ENCODE data around the gene LSG1.

Gene LSG1

DNA sequence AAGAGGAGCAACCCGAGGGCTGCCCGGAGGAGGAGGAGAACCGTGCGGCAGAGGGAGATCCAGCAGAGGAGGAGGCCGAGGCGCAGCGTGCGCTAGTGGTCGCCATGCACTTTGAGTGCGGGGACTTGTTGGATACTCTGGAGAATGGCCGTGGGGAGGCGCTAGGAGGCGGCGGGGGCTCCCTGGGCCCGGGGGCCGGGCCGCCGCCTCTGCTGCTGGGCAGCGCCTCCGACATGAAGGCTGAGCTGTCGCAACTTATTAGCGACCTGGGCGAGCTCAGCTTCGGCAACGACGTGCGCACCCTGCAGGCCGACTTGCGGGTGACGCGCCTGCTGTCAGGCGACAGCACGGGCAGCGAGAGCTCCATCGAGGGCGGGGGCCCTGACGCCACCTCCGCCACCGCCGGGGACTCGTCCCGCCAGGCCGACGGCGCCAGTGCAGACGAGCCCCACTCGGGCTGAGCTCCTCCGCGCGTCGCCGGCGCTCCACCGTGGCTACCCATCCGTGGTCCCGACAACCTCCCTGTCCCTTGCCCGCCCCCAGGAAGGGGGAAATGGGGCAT is 15.7 kb upstream of the LSG1 start:
- TF ChIP-seq ZFX (IDR thresholded peaks at IDR 0.05), result no peak
- TF ChIP-seq, protein P1, sequence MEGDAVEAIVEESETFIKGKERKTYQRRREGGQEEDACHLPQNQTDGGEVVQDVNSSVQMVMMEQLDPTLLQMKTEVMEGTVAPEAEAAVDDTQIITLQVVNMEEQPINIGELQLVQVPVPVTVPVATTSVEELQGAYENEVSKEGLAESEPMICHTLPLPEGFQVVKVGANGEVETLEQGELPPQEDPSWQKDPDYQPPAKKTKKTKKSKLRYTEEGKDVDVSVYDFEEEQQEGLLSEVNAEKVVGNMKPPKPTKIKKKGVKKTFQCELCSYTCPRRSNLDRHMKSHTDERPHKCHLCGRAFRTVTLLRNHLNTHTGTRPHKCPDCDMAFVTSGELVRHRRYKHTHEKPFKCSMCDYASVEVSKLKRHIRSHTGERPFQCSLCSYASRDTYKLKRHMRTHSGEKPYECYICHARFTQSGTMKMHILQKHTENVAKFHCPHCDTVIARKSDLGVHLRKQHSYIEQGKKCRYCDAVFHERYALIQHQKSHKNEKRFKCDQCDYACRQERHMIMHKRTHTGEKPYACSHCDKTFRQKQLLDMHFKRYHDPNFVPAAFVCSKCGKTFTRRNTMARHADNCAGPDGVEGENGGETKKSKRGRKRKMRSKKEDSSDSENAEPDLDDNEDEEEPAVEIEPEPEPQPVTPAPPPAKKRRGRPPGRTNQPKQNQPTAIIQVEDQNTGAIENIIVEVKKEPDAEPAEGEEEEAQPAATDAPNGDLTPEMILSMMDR (conservative IDR thresholded peaks at IDR 0.05), result no peak
- H3K27ac ChIP-seq, result no peak overlapping the region

- TF ChIP-seq, protein P1 (conservative IDR thresholded peaks at IDR 0.05), result no peak
- no peak for TF ChIP-seq ZFX (IDR thresholded peaks at IDR 0.05)
- H3K27ac ChIP-seq, result peak overlapping the region; percentile 81
Observed at GRCh38 chr3:194686816-194687637, 15.0 kb upstream of the LSG1 start.

GRCh38 chr3:194686414-194686815 is 14.4 kb upstream of the LSG1 start:
- TF ChIP-seq, protein P1 (conservative IDR thresholded peaks at IDR 0.05), result no peak
- no peak for TF ChIP-seq ZFX (IDR thresholded peaks at IDR 0.05)
- peak overlapping the region; percentile 81 for H3K27ac ChIP-seq

GRCh38 chr3:194685718-194686413 is 13.9 kb upstream of the LSG1 start, which contains the start of gene FAM43A:
Gene FAM43A (plus strand): TSS chr3:194685883. CDS start chr3:194686827, 944 bp downstream.
- peak within 1 kb of the TSS; percentile 81 for H3K27ac ChIP-seq
- TF ChIP-seq ZFX (IDR thresholded peaks at IDR 0.05), result peak; percentile 60
- TF ChIP-seq, protein P1 (conservative IDR thresholded peaks at IDR 0.05), result peak; percentile 24

DNA sequence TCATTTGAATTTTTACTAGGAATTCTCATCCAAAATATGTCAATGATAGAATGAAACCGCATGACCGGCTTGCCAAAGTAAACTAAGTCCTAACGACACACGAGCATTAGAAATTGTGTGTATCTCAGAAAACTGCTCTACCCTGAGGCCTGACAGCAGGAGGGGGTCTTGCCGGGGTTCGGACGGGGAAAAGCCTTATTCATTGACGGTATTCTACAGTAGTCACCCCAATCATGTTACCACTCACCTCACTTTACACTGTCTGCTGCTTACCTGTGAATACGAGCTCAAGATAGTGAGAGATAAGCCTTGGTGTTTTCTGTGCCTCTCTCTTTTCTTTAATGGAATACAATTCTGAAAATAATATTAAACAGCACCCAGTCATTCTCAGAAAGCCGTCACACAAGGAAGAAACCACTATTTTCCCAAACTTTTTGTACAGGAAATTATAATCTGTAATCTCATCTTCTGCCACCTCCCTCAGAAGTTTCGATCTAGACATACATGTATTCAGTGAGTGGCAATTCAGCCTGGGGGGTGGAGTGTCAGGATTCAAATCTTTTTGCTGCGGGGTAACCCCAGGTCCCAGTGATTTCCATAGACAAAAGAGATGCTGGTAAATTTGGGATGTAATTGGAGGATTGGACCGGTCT is 13.2 kb upstream of the LSG1 start:
- TF ChIP-seq, protein P1 (conservative IDR thresholded peaks at IDR 0.05), result no peak
- TF ChIP-seq ZFX (IDR thresholded peaks at IDR 0.05), result no peak
- H3K27ac ChIP-seq, result peak overlapping the region; percentile 81

- TF ChIP-seq, protein P1 (conservative IDR thresholded peaks at IDR 0.05), result no peak
- TF ChIP-seq ZFX (IDR thresholded peaks at IDR 0.05), result no peak
- peak overlapping the region; percentile 38 for H3K27ac ChIP-seq
Observed at GRCh38 chr3:194683380-194683779, 11.4 kb upstream of the LSG1 start.

Data from C4-2B (cell line).